HG03469 (cell line): ENCODE results near the gene DDX51.
"Not testable (repeated sequence)": the region's sequence is repeated elsewhere in the genome, so short reads cannot be mapped to it uniquely, and the experiment has no call there.

Experiments used
- ATAC-seq: cut with Tn5 transposase; IDR thresholded peaks from one replicate; pipeline ENCODE4 v1.9.1; 2021; ENCODE audit warnings: mild to moderate bottlenecking, moderate library complexity, moderate number of reproducible peaks; ENCODE audit not compliant: unreplicated experiment

The DDX51 gene

GRCh38 chr12:132141976-132142678 is 2.0 kb downstream of the DDX51 start:
- no peak for ATAC-seq

GRCh38 chr12:132140918-132141841 is 2.9 kb downstream of the DDX51 start:
- no peak for ATAC-seq

GRCh38 chr12:132140501-132140900 is 3.6 kb downstream of the DDX51 start:
- ATAC-seq, result no peak

- ATAC-seq, result no peak
Measured at GRCh38 chr12:132139912-132140311, 4.2 kb downstream of the DDX51 start.

- no peak for ATAC-seq
Measured at GRCh38 chr12:132138941-132139871, 4.9 kb downstream of the DDX51 start.

- no peak for ATAC-seq
Measured at GRCh38 chr12:132137483-132138125, 6.5 kb downstream of the DDX51 start.

GRCh38 chr12:132136226-132136625 is 7.9 kb downstream of the DDX51 start:
- ATAC-seq, result not testable (repeated sequence)

- ATAC-seq, result not testable (repeated sequence)
Measured at GRCh38 chr12:132134653-132135183, 9.4 kb downstream of the DDX51 start.

- ATAC-seq, result no peak
Measured at GRCh38 chr12:132133952-132134652, 10.0 kb downstream of the DDX51 start.

- no peak for ATAC-seq
Measured at GRCh38 chr12:132132609-132133430, 11.3 kb downstream of the DDX51 start.

GRCh38 chr12:132131952-132132351 is 12.2 kb downstream of the DDX51 start:
- ATAC-seq, result no peak

GRCh38 chr12:132131229-132131628 is 12.9 kb downstream of the DDX51 start:
- ATAC-seq, result no peak

- no peak for ATAC-seq
Measured at GRCh38 chr12:132130690-132131089, 13.4 kb downstream of the DDX51 start.

GRCh38 chr12:132129007-132129406 is 15.1 kb downstream of the DDX51 start:
- ATAC-seq, result no peak

- no peak for ATAC-seq
Measured at GRCh38 chr12:132127041-132127440, 17.1 kb downstream of the DDX51 start.

GRCh38 chr12:132125736-132126135 is 18.4 kb downstream of the DDX51 start:
- no peak for ATAC-seq

GRCh38 chr12:132124766-132125425 is 19.2 kb downstream of the DDX51 start:
- no peak for ATAC-seq
